GM23338 (cell line): ENCODE measurements around the gene ZC4H2. TPM values are rescaled to one million over a fixed set of nuclear protein-coding genes. Genes with fewer than 3 reads are reported as not detected.
A peak's percentile ranks its signal among the peaks of the same experiment; 100 is the strongest.

Experiments
- ATAC-seq: fragments of 200-7000 bp; cut with Tn5 transposase; 3 replicates; pipeline ENCODE4 v1.9.1; 2020
- DNase-seq: peaks from one replicate; pipeline ENCODE4 v3.0.0-alpha.2; 2015; ENCODE audit warnings: low spot score
- H2AFZ ChIP-seq: fragments of 200-600 bp; sonication (generic); 2 replicates; pipeline ENCODE4 v1.8.0; 2016; ENCODE audit warnings: antibody characterized with exemption, mild to moderate bottlenecking, moderate library complexity
- H3F3A ChIP-seq: fragments of 200-600 bp; sonication (generic); replicated peaks from 2 replicates; pipeline ENCODE4 v1.8.0; 2017; ENCODE audit warnings: antibody characterized with exemption, mixed run types, low read depth
- H3K27ac ChIP-seq: fragments of 200-600 bp; sonication (generic); 2 replicates; pipeline ENCODE4 v1.6.1; 2016; ENCODE audit warnings: low read depth
- H3K27me3 ChIP-seq: fragments of 200-600 bp; sonication (generic); 2 replicates; pipeline ENCODE4 v1.8.0; 2016; ENCODE audit warnings: mild to moderate bottlenecking, mixed run types, moderate library complexity; ENCODE audit not compliant: insufficient read depth
- H3K36me3 ChIP-seq: fragments of 200-600 bp; sonication (generic); 2 replicates; pipeline ENCODE4 v1.8.0; 2016; ENCODE audit warnings: mild to moderate bottlenecking; ENCODE audit not compliant: insufficient read depth
- H3K4me1 ChIP-seq: fragments of 200-600 bp; sonication (generic); 2 replicates; pipeline ENCODE4 v1.8.0; 2016; ENCODE audit warnings: mild to moderate bottlenecking, moderate library complexity; ENCODE audit not compliant: insufficient read depth
- H3K4me2 ChIP-seq: fragments of 200-600 bp; sonication (generic); 2 replicates; pipeline ENCODE4 v1.7.1; 2017; ENCODE audit warnings: mixed run types
- H3K4me3 ChIP-seq: fragments of 200-600 bp; sonication (generic); 2 replicates; pipeline ENCODE4 v1.6.1; 2016; ENCODE audit warnings: mixed run types
- H3K79me2 ChIP-seq: fragments of 200-600 bp; sonication (generic); replicated peaks from 2 replicates; pipeline ENCODE4 v1.8.0; 2017; ENCODE audit warnings: mild to moderate bottlenecking; ENCODE audit not compliant: insufficient read depth
- H3K9me2 ChIP-seq: fragments of 200-600 bp; sonication (generic); 2 replicates; pipeline ENCODE4 v1.8.0; 2017; ENCODE audit not compliant: insufficient read depth
- H4K20me1 ChIP-seq: fragments of 200-600 bp; sonication (generic); replicated peaks from 2 replicates; pipeline ENCODE4 v1.8.0; 2017; ENCODE audit warnings: mild to moderate bottlenecking; ENCODE audit not compliant: insufficient read depth
- H3K27ac Mint-ChIP-seq: 2 replicates; pipeline ENCODE4 v1.8.0; 2020; ENCODE audit warnings: inconsistent platforms, mild to moderate bottlenecking, moderate library complexity, mixed read lengths
- H3K27me3 Mint-ChIP-seq: 3 replicates; pipeline ENCODE4 v1.8.0; 2022; ENCODE audit warnings: low read depth, mild to moderate bottlenecking, moderate library complexity, mixed read lengths, inconsistent platforms; ENCODE audit not compliant: insufficient read depth, poor library complexity
- H3K36me3 Mint-ChIP-seq: 3 replicates; pipeline ENCODE4 v1.8.0; 2021; ENCODE audit warnings: low read depth, mild to moderate bottlenecking, inconsistent platforms, moderate library complexity, mixed read lengths
- H3K4me1 Mint-ChIP-seq: 3 replicates; pipeline ENCODE4 v1.8.0; 2020; ENCODE audit warnings: mild to moderate bottlenecking, inconsistent platforms, mixed read lengths
- H3K4me3 Mint-ChIP-seq: 3 replicates; pipeline ENCODE4 v1.8.0; 2021; ENCODE audit warnings: moderate library complexity, mild to moderate bottlenecking, inconsistent platforms, mixed read lengths
- H3K9me3 Mint-ChIP-seq: 3 replicates; pipeline ENCODE4 v1.8.0; 2020; ENCODE audit warnings: moderate library complexity, mild to moderate bottlenecking, inconsistent platforms, mixed read lengths
- CREB1 ChIP-seq: fragments of 250-450 bp; sonication (Bioruptor Pico); IDR thresholded peaks from 2 replicates; pipeline ENCODE4 v1.5.0; 2020; ENCODE audit warnings: low read depth, mild to moderate bottlenecking, moderate library complexity
- EZH2 ChIP-seq: fragments of 200-600 bp; sonication (generic); IDR thresholded peaks from one replicate; pipeline ENCODE4 v1.8.0; 2017; ENCODE audit warnings: antibody characterized with exemption, mild to moderate bottlenecking, low read depth; ENCODE audit not compliant: unreplicated experiment
- EZH2phosphoT487 ChIP-seq: fragments of 200-600 bp; sonication (generic); IDR thresholded peaks from one replicate; pipeline ENCODE4 v1.8.1; 2018; ENCODE audit warnings: antibody characterized with exemption; ENCODE audit not compliant: unreplicated experiment
- NANOG ChIP-seq: IDR thresholded peaks from 2 replicates; pipeline ENCODE4 v1.6.1; 2016; ENCODE audit warnings: antibody characterized with exemption, borderline replicate concordance
- POLR2AphosphoS5 ChIP-seq: IDR thresholded peaks from 2 replicates; pipeline ENCODE4 v1.6.1; 2016; ENCODE audit warnings: antibody characterized with exemption, low read depth
- STAT1 ChIP-seq: IDR thresholded peaks from one replicate; pipeline ENCODE4 v1.6.1; 2016; ENCODE audit warnings: antibody characterized with exemption; ENCODE audit not compliant: unreplicated experiment
- ZNF114 ChIP-seq: fragments of 250-450 bp; sonication (Bioruptor Pico); IDR thresholded peaks from 2 replicates; pipeline ENCODE4 v1.5.0; 2020; ENCODE audit warnings: mild to moderate bottlenecking, moderate library complexity
- ZNF331 ChIP-seq: fragments of 250-450 bp; sonication (Bioruptor Pico); IDR thresholded peaks from 2 replicates; pipeline ENCODE4 v1.5.0; 2020; ENCODE audit warnings: low read depth, mild to moderate bottlenecking, moderate library complexity
- long read RNA-seq: library from polyadenylated mRNA; unstranded; transcript quantifications from one replicate; pipeline ENCODE4 v2.0.0, GENCODE V29; 2020; ENCODE audit not compliant: unreplicated experiment
- polyA plus RNA-seq: library from polyadenylated mRNA; unstranded; fragments of >200 nt; fragmentation: Nextera tagmentation; extraction: Ambion mirVana; gene quantifications from 2 replicates; pipeline ENCODE4 v1.2.1, GENCODE V29; 2016
- total RNA-seq: library from RNA; depleted of rRNA; stranded (reverse); fragments of >200 nt; shearing (Covaris generic); gene quantifications from 2 replicates; pipeline ENCODE4 v1.2.3, GENCODE V29; 2014; rRNA removed
- TF ChIP-seq, protein P1 (sequence below), 2 experiments: fragments of 200-600 bp in 1 of 2; sonication (generic) in 1 of 2; conservative IDR thresholded peaks; 2 replicates each; pipeline versions ENCODE4 v1.5.1 to v1.6.1; 2016 to 2017; ENCODE audit warnings: antibody characterized with exemption in 2 of 2, low read depth in 2 of 2, mild to moderate bottlenecking in 2 of 2, moderate library complexity in 1 of 2
- TF ChIP-seq, protein P2 (sequence below): IDR thresholded peaks from one replicate; pipeline ENCODE4 v1.6.1; 2018; ENCODE audit warnings: antibody characterized with exemption; ENCODE audit not compliant: unreplicated experiment
- TF ChIP-seq, protein P3 (sequence below): fragments of 250-450 bp; sonication (Bioruptor Pico); IDR thresholded peaks from 2 replicates; pipeline ENCODE4 v1.5.0; 2020; ENCODE audit warnings: mild to moderate bottlenecking, moderate library complexity
- TF ChIP-seq, protein P4 (sequence below): IDR thresholded peaks from 2 replicates; pipeline ENCODE4 v1.6.1; 2016; ENCODE audit warnings: antibody characterized with exemption

ZC4H2 gene, protein sequence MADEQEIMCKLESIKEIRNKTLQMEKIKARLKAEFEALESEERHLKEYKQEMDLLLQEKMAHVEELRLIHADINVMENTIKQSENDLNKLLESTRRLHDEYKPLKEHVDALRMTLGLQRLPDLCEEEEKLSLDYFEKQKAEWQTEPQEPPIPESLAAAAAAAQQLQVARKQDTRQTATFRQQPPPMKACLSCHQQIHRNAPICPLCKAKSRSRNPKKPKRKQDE
- total RNA-seq (20.5 and 28.3 TPM in 2 replicates), polyA plus RNA-seq (15.7 and 17.4 TPM in 2 replicates)
- long read RNA-seq, transcript ZC4H2-202 (5 exons, 2,184 nt), result major isoform, 23 of 32 reads
- long read RNA-seq, partial matches to known transcripts, result 0 of 32 reads
- long read RNA-seq, other reads (novel, unspliced or antisense), result 6 of 32 reads

DNA sequence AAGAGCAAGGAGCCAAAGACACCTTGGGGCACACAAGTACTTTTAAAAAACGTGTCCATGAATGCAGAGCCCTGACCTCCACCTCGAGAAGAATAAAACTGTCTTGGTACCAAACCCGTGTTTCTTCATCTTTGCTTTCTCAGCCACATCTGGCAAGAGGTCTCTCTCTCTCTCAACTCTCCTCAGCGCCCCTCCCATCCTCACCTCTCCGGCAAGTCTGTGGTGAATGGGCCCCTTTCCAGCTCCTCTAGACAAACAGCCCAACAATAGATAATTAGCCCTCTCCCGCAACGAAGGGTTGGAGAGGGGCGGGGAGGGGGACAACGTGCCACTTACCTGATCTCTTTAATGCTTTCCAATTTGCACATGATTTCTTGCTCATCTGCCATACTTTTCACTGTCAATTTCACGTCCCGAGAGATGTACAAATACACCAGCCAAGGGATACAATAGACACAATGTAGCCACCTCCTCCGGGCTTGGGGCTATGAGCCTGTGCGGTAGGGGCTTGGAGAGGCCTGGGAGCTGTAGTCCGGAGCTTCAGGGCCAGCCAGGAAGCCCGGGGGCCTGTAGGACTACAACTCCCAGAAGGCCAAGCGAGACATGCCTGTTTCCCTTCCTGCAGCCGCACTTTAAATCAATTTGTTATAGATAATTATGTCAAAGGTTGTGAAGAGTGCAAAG lies at the start of gene ZC4H2:
Gene ZC4H2 (minus strand): TSS at position 462 of the 684 bp plus-strand sequence. CDS start 73 bp downstream, at position 389.
- peaks cover 6% of the 10 kb centered on the region; the same call in 2 of the 3 replicates for H3K4me1 Mint-ChIP-seq
- H3K4me1 ChIP-seq, result no peaks in the 10 kb centered on the region
- no peaks in the 10 kb centered on the region for H3K27me3 ChIP-seq
- no peaks in the 10 kb centered on the region for H4K20me1 ChIP-seq
- 0 out of 2 replicates have a peak within 1 kb of the TSS, but pooled peaks have one; percentile 50 for H3K27ac ChIP-seq
- no peaks in the 10 kb centered on the region for H3K36me3 ChIP-seq
- H3K36me3 Mint-ChIP-seq, result peaks cover 30% of the 10 kb centered on the region
- no peaks in the 10 kb centered on the region for H3K9me2 ChIP-seq
- H3K79me2 ChIP-seq, result peaks cover 41% of the 10 kb centered on the region
- peak within 1 kb of the TSS; percentile 93 for H3K27ac Mint-ChIP-seq
- peaks cover 26% of the 10 kb centered on the region for H3K9me3 Mint-ChIP-seq
- ATAC-seq (peak; percentile 99), DNase-seq (peak; percentile 86)
- peak within 1 kb of the TSS; percentile 96 for H3K4me3 Mint-ChIP-seq
- peak within 1 kb of the TSS; percentile 88 for H2AFZ ChIP-seq
- peak within 1 kb of the TSS; percentile 79 for H3K4me2 ChIP-seq
- peaks cover 2% of the 10 kb centered on the region for H3K27me3 Mint-ChIP-seq
- peak within 1 kb of the TSS; percentile 89 for H3K4me3 ChIP-seq
- no peaks in the 10 kb centered on the region for H3F3A ChIP-seq
- TF ChIP-seq STAT1 (no peak), EZH2 (no peak), ZNF331 (CRISPR knock-in tag) (no peak), ZNF114 (CRISPR knock-in tag) (no peak), CREB1 (CRISPR knock-in tag) (no peak), POLR2AphosphoS5 (peak; percentile 50; the same call in 1 of the 2 replicates), NANOG (no peak), EZH2phosphoT487 (no peak)
- TF ChIP-seq, protein P1, sequence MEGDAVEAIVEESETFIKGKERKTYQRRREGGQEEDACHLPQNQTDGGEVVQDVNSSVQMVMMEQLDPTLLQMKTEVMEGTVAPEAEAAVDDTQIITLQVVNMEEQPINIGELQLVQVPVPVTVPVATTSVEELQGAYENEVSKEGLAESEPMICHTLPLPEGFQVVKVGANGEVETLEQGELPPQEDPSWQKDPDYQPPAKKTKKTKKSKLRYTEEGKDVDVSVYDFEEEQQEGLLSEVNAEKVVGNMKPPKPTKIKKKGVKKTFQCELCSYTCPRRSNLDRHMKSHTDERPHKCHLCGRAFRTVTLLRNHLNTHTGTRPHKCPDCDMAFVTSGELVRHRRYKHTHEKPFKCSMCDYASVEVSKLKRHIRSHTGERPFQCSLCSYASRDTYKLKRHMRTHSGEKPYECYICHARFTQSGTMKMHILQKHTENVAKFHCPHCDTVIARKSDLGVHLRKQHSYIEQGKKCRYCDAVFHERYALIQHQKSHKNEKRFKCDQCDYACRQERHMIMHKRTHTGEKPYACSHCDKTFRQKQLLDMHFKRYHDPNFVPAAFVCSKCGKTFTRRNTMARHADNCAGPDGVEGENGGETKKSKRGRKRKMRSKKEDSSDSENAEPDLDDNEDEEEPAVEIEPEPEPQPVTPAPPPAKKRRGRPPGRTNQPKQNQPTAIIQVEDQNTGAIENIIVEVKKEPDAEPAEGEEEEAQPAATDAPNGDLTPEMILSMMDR (conservative IDR thresholded peaks at IDR 0.05; ENCODE audit: low read depth in 2 of 2), result no peak
- TF ChIP-seq, protein P2, sequence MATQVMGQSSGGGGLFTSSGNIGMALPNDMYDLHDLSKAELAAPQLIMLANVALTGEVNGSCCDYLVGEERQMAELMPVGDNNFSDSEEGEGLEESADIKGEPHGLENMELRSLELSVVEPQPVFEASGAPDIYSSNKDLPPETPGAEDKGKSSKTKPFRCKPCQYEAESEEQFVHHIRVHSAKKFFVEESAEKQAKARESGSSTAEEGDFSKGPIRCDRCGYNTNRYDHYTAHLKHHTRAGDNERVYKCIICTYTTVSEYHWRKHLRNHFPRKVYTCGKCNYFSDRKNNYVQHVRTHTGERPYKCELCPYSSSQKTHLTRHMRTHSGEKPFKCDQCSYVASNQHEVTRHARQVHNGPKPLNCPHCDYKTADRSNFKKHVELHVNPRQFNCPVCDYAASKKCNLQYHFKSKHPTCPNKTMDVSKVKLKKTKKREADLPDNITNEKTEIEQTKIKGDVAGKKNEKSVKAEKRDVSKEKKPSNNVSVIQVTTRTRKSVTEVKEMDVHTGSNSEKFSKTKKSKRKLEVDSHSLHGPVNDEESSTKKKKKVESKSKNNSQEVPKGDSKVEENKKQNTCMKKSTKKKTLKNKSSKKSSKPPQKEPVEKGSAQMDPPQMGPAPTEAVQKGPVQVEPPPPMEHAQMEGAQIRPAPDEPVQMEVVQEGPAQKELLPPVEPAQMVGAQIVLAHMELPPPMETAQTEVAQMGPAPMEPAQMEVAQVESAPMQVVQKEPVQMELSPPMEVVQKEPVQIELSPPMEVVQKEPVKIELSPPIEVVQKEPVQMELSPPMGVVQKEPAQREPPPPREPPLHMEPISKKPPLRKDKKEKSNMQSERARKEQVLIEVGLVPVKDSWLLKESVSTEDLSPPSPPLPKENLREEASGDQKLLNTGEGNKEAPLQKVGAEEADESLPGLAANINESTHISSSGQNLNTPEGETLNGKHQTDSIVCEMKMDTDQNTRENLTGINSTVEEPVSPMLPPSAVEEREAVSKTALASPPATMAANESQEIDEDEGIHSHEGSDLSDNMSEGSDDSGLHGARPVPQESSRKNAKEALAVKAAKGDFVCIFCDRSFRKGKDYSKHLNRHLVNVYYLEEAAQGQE, result no peak
- TF ChIP-seq, protein P3, sequence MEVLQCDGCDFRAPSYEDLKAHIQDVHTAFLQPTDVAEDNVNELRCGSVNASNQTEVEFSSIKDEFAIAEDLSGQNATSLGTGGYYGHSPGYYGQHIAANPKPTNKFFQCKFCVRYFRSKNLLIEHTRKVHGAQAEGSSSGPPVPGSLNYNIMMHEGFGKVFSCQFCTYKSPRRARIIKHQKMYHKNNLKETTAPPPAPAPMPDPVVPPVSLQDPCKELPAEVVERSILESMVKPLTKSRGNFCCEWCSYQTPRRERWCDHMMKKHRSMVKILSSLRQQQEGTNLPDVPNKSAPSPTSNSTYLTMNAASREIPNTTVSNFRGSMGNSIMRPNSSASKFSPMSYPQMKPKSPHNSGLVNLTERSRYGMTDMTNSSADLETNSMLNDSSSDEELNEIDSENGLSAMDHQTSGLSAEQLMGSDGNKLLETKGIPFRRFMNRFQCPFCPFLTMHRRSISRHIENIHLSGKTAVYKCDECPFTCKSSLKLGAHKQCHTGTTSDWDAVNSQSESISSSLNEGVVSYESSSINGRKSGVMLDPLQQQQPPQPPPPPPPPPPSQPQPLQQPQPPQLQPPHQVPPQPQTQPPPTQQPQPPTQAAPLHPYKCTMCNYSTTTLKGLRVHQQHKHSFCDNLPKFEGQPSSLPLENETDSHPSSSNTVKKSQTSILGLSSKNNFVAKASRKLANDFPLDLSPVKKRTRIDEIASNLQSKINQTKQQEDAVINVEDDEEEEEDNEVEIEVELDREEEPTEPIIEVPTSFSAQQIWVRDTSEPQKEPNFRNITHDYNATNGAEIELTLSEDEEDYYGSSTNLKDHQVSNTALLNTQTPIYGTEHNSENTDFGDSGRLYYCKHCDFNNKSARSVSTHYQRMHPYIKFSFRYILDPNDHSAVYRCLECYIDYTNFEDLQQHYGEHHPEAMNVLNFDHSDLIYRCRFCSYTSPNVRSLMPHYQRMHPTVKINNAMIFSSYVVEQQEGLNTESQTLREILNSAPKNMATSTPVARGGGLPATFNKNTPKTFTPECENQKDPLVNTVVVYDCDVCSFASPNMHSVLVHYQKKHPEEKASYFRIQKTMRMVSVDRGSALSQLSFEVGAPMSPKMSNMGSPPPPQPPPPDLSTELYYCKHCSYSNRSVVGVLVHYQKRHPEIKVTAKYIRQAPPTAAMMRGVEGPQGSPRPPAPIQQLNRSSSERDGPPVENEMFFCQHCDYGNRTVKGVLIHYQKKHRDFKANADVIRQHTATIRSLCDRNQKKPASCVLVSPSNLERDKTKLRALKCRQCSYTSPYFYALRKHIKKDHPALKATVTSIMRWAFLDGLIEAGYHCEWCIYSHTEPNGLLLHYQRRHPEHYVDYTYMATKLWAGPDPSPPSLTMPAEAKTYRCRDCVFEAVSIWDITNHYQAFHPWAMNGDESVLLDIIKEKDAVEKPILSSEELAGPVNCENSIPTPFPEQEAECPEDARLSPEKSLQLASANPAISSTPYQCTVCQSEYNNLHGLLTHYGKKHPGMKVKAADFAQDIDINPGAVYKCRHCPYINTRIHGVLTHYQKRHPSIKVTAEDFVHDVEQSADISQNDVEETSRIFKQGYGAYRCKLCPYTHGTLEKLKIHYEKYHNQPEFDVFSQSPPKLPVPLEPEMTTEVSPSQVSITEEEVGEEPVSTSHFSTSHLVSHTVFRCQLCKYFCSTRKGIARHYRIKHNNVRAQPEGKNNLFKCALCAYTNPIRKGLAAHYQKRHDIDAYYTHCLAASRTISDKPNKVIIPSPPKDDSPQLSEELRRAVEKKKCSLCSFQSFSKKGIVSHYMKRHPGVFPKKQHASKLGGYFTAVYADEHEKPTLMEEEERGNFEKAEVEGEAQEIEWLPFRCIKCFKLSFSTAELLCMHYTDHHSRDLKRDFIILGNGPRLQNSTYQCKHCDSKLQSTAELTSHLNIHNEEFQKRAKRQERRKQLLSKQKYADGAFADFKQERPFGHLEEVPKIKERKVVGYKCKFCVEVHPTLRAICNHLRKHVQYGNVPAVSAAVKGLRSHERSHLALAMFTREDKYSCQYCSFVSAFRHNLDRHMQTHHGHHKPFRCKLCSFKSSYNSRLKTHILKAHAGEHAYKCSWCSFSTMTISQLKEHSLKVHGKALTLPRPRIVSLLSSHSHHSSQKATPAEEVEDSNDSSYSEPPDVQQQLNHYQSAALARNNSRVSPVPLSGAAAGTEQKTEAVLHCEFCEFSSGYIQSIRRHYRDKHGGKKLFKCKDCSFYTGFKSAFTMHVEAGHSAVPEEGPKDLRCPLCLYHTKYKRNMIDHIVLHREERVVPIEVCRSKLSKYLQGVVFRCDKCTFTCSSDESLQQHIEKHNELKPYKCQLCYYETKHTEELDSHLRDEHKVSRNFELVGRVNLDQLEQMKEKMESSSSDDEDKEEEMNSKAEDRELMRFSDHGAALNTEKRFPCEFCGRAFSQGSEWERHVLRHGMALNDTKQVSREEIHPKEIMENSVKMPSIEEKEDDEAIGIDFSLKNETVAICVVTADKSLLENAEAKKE (CRISPR knock-in tag), result no peak
- TF ChIP-seq, protein P4, sequence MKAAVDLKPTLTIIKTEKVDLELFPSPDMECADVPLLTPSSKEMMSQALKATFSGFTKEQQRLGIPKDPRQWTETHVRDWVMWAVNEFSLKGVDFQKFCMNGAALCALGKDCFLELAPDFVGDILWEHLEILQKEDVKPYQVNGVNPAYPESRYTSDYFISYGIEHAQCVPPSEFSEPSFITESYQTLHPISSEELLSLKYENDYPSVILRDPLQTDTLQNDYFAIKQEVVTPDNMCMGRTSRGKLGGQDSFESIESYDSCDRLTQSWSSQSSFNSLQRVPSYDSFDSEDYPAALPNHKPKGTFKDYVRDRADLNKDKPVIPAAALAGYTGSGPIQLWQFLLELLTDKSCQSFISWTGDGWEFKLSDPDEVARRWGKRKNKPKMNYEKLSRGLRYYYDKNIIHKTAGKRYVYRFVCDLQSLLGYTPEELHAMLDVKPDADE, result peak; percentile 44
